ENCODE data around the gene TYSND1.
"Not testable (repeated sequence)": the region's sequence is repeated elsewhere in the genome, so short reads cannot be mapped to it uniquely, and the experiment has no call there.

TYSND1 gene

GRCh38 chr10:70109064-70109729, 37.3 kb downstream of the TYSND1 start:
- no peak for DNase-seq (ENCODE audit: low spot score)

DNA sequence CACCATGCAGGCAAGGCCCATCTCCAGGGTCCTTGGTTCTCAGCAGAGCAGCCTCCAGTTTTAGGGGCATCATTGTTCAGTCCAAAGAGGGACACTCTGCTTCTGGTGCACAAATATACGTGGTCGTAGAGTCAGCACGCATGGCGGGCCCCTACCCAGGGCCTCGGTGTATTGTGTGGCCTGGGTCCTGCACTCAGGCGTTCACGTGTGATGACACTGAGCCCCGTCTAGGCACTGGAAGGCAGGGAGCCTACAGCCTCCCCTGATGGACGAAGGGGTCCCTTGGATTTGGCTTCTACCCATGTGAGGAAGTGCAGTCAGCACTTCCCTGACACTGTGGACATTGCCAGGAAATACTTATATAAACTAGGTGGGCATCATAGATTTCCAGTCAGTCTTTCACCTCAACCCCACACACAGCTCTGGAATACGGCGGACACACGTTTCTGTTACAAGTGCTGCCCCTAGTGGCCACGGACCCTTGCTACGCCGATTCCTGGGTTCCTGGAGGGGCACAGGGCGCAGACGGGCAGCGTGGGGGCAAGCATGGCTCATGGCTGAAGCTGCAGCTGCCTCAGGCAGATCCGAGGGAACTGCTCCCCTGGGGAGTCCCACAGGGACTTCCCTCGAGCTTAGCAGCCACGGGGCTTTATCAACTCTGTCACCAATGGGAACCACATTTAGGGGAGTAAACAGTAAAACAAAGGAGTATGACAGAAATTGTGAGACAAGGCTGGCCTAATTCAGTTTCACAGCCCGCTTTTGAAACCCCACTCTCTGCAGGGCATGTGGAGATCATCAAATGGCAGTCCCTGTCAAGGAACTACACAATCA, 39.3 kb downstream of the TYSND1 start:
- DNase-seq (ENCODE audit: low spot score): no peak

DNA sequence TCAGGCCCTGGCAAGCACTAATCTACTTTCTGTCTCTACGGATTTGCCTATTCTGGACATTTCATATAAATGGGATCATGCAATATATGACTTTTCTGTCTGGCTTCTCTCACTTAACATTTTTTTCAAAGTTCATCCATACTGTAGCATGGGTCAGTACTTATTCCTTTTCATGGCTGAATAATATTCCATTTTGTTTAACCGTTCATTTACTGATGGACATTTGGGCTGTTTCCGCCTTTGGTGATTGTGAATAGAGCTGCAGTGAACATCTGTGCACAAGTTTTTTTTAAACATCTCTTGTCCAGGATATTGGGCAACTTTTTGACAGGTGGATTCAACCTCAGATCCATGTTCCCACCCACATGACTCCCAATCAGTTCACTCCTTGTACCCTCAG, 44.8 kb downstream of the TYSND1 start:
- no peak for DNase-seq (ENCODE audit: low spot score)

GRCh38 chr10:70101068-70101562, 45.4 kb downstream of the TYSND1 start:
- not testable (repeated sequence) for DNase-seq (ENCODE audit: low spot score)

DNA sequence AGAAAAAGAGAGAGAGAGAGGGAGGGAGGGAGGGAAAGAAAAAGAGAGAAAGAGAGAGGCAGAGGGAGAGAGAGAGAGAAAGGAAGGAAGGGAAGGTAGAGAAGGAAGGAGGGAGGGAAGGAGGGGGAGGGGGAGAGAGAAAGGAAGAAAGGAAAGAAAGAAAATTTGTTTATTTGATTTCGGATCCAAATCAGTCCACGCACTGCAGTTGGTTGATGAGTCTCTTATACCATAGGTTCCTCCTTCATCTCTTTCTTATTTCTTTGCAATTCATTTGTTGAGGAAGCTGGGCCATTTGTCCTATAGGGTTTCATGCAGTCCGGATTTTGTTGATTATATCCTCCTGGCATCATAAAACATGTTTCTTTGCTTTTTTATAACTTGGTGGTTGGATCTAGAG, 48.2 kb downstream of the TYSND1 start:
- no peak for DNase-seq (ENCODE audit: low spot score)

- DNase-seq (ENCODE audit: low spot score): no peak
Measured at GRCh38 chr10:70097459-70097858, 49.0 kb downstream of the TYSND1 start.

DNA sequence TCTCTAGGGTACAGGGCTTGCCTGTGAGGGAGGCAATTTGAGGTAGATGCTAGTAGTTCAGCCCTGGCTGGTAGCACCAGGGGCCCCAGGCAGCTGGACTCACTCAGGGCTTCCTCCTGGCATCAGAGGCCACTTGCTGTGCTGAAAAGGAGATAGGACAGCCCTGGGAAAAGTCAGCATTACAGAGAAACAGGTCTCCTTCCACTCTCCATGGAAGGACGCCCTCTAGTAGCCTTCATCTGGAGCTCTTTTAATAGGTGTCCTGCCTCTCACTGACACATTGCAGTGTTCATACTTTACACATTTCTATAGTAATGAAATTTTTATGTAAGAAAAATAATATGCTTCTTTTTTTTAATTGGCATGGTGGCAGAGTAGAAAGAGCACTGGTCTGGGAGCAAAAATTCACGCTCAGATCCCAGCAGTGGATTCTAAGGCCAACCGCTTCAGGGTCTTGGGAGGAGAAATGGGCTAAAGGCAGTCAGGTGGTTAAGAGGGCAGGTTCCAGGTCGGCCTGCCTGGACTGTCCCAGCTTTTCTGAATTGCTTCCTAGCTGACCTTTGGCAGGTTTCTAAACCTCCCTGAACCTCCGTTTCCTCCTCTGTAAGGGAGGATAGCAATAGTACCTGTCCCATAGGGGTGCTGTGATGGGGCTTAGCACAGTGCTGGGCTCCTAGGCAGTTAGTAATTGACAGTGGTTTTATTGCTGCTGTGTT, 49.6 kb downstream of the TYSND1 start:
- DNase-seq (ENCODE audit: low spot score): no peak

GRCh38 chr10:70096016-70096704, 50.3 kb downstream of the TYSND1 start:
- no peak for DNase-seq (ENCODE audit: low spot score)

DNA sequence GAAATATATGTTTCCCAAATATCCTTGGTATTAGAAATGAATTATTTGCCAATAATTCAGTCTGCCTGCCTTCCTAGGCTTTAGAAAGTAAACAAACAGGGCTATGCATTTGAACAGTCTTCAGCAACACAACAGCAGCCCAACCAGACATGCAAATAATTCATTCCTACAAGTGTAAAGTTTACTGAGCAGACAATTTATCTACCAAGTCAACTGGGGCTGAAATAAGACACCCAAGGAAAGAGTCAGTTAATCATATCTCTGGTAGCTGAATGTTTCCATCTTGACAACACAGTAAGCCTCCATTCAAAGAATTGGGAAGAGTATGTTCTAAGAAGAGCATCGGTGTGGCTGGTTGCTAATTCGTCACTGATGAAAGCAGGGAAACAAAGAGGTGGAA, 52.2 kb downstream of the TYSND1 start:
- DNase-seq (ENCODE audit: low spot score): no peak

DNA sequence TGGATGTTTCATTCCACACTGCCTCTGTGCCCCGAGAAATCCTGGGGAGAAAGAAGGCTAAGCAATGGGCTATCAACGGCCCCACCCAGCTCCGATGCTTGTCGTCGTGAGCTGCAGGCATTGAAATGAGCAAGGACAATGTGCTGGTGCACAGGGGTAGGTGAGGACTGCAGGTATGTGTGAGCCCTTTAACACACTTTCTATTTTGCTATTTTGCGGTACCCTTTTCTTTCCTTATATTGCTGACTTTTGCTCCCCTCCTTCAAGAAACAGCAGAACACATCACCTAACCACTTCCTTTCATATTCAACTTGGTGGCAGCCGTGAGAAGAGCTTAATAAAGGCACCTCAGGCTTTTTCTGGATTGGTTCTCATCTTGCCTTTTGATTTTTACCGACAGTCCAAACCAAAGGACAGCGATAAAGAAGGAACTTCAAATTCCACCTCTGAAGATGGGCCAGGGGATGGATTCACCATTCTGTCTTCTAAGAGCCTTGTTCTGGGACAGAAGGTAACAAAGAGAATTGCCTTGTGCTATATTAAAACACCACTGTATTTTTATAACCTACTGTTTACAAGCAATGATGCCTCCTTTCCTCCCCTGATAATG, 53.1 kb downstream of the TYSND1 start:
- DNase-seq (ENCODE audit: low spot score): no peak

- DNase-seq (ENCODE audit: low spot score): no peak
Measured at GRCh38 chr10:70092389-70092718, 54.1 kb downstream of the TYSND1 start.

- no peak for DNase-seq (ENCODE audit: low spot score)
Measured at GRCh38 chr10:70090951-70091350, 55.5 kb downstream of the TYSND1 start.

DNA sequence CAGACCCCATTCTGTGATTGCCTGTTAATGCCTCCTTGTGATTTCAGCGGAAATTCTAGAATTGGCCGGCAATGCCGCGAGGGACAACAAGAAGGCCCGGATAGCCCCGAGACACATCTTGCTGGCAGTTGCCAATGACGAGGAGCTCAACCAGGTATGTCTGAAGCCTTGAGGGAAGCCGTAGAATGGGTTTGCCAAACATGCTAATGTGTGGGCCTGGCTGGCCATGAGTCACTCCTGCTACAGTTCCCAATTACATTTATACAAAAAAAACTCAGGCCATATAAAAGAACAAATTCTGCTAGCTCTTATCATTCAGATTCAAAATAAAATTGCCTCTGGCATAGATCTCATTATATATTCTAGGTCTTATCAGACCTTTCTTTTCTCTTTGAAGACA, 56.5 kb downstream of the TYSND1 start:
- no peak for DNase-seq (ENCODE audit: low spot score)

DNA sequence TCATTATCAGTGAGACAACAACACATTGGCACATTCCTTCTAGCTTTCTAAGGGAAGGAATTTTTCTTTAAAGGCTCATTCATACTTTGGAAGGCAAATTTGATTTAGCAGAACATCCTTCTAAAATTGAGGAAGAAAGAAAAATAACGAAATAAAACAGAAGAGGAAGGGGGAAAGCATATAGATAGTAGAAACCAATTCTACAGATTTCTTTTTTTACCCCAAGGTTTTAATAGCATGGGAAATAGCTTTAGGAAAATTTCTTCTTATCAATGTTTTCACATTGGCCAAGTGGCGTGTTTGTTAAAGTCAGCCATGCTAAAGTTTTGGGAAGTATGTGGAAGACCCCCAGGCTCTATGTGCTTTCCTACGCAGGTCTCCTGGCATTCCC, 58.2 kb downstream of the TYSND1 start:
- DNase-seq (ENCODE audit: low spot score): no peak
